K562 (cell line): ENCODE results near the gene GLI1. TPM values are rescaled to one million over a fixed set of nuclear protein-coding genes. Genes with fewer than 3 reads are reported as not detected.

Experiments
- ATAC-seq: fragments of 200-7000 bp; cut with Tn5 transposase; 3 replicates; pipeline ENCODE4 v1.9.1; 2020; ENCODE audit warnings: moderate library complexity
- BruUV-seq: library from RNA; stranded (reverse); fragments of 400-500 nt; replicated peaks from 2 replicates; lab custom pipeline; 2021; lab: Mats Ljungman, UMichigan
- CTCF ChIA-PET: fragments of 300-600 bp; formaldehyde crosslinking; extraction: SDS; loops from one replicate; lab custom pipeline; 2021; ENCODE audit warnings: low intra/inter-chr PET ratio; lab: Yijun Ruan, JAX
- POLR2A ChIA-PET: fragments of 300-600, 350-650 bp; sonication (Branson Sonifier 250); formaldehyde crosslinking; extraction: SDS; loops from one replicate; lab custom pipeline; 2021; ENCODE audit warnings: antibody characterized with exemption, inconsistent platforms; lab: Yijun Ruan, JAX
- DNase-seq, 4 experiments: peaks; one replicate each; pipeline versions ENCODE4 v3.0.0 to v3.0.0-alpha.2; 2011 to 2018; ENCODE audit warnings: low spot score in 3 of 4, mixed read lengths in 3 of 4; ENCODE audit errors: extremely low read depth in 1 of 4
- FAIRE-seq: peaks from 2 replicates; lab custom pipeline; 2011; peaks lifted over from hg19 to GRCh38; lab: Jason Lieb, UNC
- H2AFZ ChIP-seq: 2 replicates; pipeline ENCODE4 v1.6.0; 2011; ENCODE audit warnings: low read depth, low read length, control low read depth, inconsistent platforms
- H3K27ac ChIP-seq: fragments of 200-600 bp; 3 replicates; pipeline ENCODE4 v1.8.0; 2011; ENCODE audit warnings: low read depth, mild to moderate bottlenecking, control low read depth, inconsistent platforms, low read length, moderate library complexity, mixed read lengths; ENCODE audit errors: extremely low read depth
- H3K27me3 ChIP-seq, 2 experiments: fragments of 300-600 bp in 1 of 2; 2 replicates in 1 of 2; 3 replicates in 1 of 2; pipeline versions ENCODE4 v1.6.0 to v1.8.0; 2011; ENCODE audit warnings: inconsistent platforms in 2 of 2, low read length in 2 of 2, mild to moderate bottlenecking in 1 of 2, mixed read lengths in 1 of 2, moderate library complexity in 1 of 2; ENCODE audit not compliant: control insufficient read depth in 2 of 2, insufficient read depth in 2 of 2
- H3K36me3 ChIP-seq: fragments of 300-600 bp; 3 replicates; pipeline ENCODE4 v1.8.0; 2011; ENCODE audit warnings: mild to moderate bottlenecking, low read length, inconsistent platforms; ENCODE audit not compliant: control insufficient read depth, insufficient read depth
- H3K4me1 ChIP-seq, 2 experiments: fragments of 200-600 bp in 1 of 2; replicated peaks in 1 of 2; 2 replicates in 1 of 2; 3 replicates in 1 of 2; pipeline versions ENCODE4 v1.5.1 to v1.8.0; 2011; ENCODE audit warnings: inconsistent platforms in 2 of 2, low read length in 2 of 2, mild to moderate bottlenecking in 1 of 2, mixed read lengths in 1 of 2, moderate library complexity in 1 of 2; ENCODE audit not compliant: control insufficient read depth in 2 of 2, insufficient read depth in 2 of 2
- H3K4me2 ChIP-seq: 2 replicates; pipeline ENCODE4 v1.6.1; 2011; ENCODE audit warnings: low read length, control low read depth, inconsistent platforms, mixed read lengths; ENCODE audit not compliant: insufficient read depth
- H3K4me3 ChIP-seq: fragments of 200-600 bp; sonication (generic), shearing (Covaris generic); 2 replicates; pipeline ENCODE4 v1.5.1; 2016; ENCODE audit warnings: control low read depth, inconsistent platforms
- H3K79me2 ChIP-seq: fragments of 200-600 bp; 3 replicates; pipeline ENCODE4 v1.8.0; 2011; ENCODE audit warnings: low read length, inconsistent platforms; ENCODE audit not compliant: control insufficient read depth, insufficient read depth
- H3K9ac ChIP-seq, 2 experiments: 2 replicates each; pipeline versions ENCODE4 v1.6.0 to v1.6.1; 2011; ENCODE audit warnings: low read depth in 2 of 2, low read length in 2 of 2, control low read depth in 1 of 2, inconsistent platforms in 1 of 2, mild to moderate bottlenecking in 1 of 2, mixed read lengths in 1 of 2; ENCODE audit not compliant: insufficient read depth in 1 of 2
- H3K9me1 ChIP-seq: one replicate; pipeline ENCODE4 v1.6.0; 2011; ENCODE audit warnings: inconsistent platforms, mild to moderate bottlenecking, low read length, moderate library complexity; ENCODE audit not compliant: control insufficient read depth, insufficient read depth
- H3K9me3 ChIP-seq: replicated peaks from 2 replicates; pipeline ENCODE4 v1.5.1; 2011; ENCODE audit warnings: low read depth, low read length, inconsistent platforms; ENCODE audit not compliant: control insufficient read depth, insufficient read depth
- H4K20me1 ChIP-seq: replicated peaks from 2 replicates; pipeline ENCODE4 v1.6.1; 2011; ENCODE audit warnings: low read length, inconsistent platforms, mixed read lengths; ENCODE audit not compliant: control insufficient read depth, insufficient read depth
- ARID2 ChIP-seq: fragments of 450-650 bp; IDR thresholded peaks from 2 replicates; pipeline ENCODE4 v1.6.1; 2017; ENCODE audit warnings: antibody characterized with exemption, mild to moderate bottlenecking
- BRF1 ChIP-seq: IDR thresholded peaks from 3 replicates; pipeline ENCODE4 v1.6.1; 2011; ENCODE audit warnings: borderline replicate concordance, mild to moderate bottlenecking; ENCODE audit not compliant: insufficient read length; ENCODE audit errors: extremely low read depth
- DACH1 ChIP-seq: fragments of 450-650 bp; IDR thresholded peaks from 2 replicates; pipeline ENCODE4 v1.6.1; 2018; ENCODE audit not compliant: partially characterized antibody
- DDX20 ChIP-seq: fragments of 450-650 bp; IDR thresholded peaks from 2 replicates; pipeline ENCODE4 v1.6.1; 2016; ENCODE audit warnings: missing genetic modification characterization, low read depth, mild to moderate bottlenecking, missing compliant biosample characterization, moderate library complexity
- ELF2 ChIP-seq: fragments of 250-450 bp; sonication (Bioruptor Pico); IDR thresholded peaks from 2 replicates; pipeline ENCODE4 v1.5.0; 2021; ENCODE audit warnings: mild to moderate bottlenecking
- KDM1A ChIP-seq, 2 experiments: fragments of 450-650 bp; IDR thresholded peaks; 2 replicates each; pipeline ENCODE4 v1.6.1; 2016; ENCODE audit warnings: mild to moderate bottlenecking in 2 of 2
- LCOR ChIP-seq: sonication (generic); formaldehyde crosslinking; IDR thresholded peaks from 2 replicates; pipeline ENCODE4 v1.8.0; 2022; ENCODE audit warnings: mild to moderate bottlenecking, missing genetic modification reagents
- RBFOX2 ChIP-seq: fragments of 200-400 bp; formaldehyde crosslinking; IDR thresholded peaks from 2 replicates; pipeline ENCODE4 v1.6.1; 2017; ENCODE audit warnings: low read depth, mild to moderate bottlenecking, low read length, moderate library complexity
- RBM25 ChIP-seq: fragments of 200-400 bp; formaldehyde crosslinking; IDR thresholded peaks from 2 replicates; pipeline ENCODE4 v1.6.1; 2018; ENCODE audit warnings: low read length, low read depth, moderate library complexity; ENCODE audit not compliant: severe bottlenecking
- TAF9B ChIP-seq: fragments of 450-650 bp; IDR thresholded peaks from 2 replicates; pipeline ENCODE4 v1.6.1; 2018; ENCODE audit warnings: mild to moderate bottlenecking; ENCODE audit not compliant: partially characterized antibody
- ZNF121 ChIP-seq: sonication (generic); formaldehyde crosslinking; conservative IDR thresholded peaks from 2 replicates; pipeline ENCODE4 v1.8.0; 2022; ENCODE audit warnings: missing genetic modification reagents
- ZNF639 ChIP-seq, 2 experiments: fragments of 200-800 bp in 1 of 2; sonication (Bioruptor generic) in 1 of 2; sonication (generic) in 1 of 2; formaldehyde crosslinking in 1 of 2; IDR thresholded peaks in 1 of 2; conservative IDR thresholded peaks in 1 of 2; 2 replicates each; pipeline versions ENCODE4 v1.5.0 to v1.6.1; 2016 to 2020; ENCODE audit warnings: missing compliant biosample characterization in 1 of 2, missing genetic modification characterization in 1 of 2, missing genetic modification reagents in 1 of 2
- ZNF717 ChIP-seq: fragments of 250-450 bp; sonication (Bioruptor Pico); IDR thresholded peaks from 2 replicates; pipeline ENCODE4 v1.5.0; 2021
- WGBS: fragments of 100-300 bp; shearing (Covaris generic); methylation state at CpG from one replicate; pipeline ENCODE4 v1.1.6; 2016; ENCODE audit warnings: low coverage, mixed read lengths; ENCODE audit not compliant: insufficient coverage; ENCODE audit errors: missing lambda C conversion rate; 5-methylcytosine and 5-hydroxymethylcytosine counted together
- in situ Hi-C: fragments of 300-500 bp; cut with MboI; formaldehyde crosslinking; loops from 4 replicates; pipeline ENCODE4 v1.15.0; 2018; ENCODE audit warnings: inconsistent platforms, mixed read lengths
- intact Hi-C: fragments of 100-400 bp; cut with micrococcal nuclease; formaldehyde crosslinking; loops from 2 replicates; pipeline ENCODE4 v1.14.2; 2022
- polyA plus RNA-seq, 8 experiments: library from polyadenylated mRNA; depleted of rRNA in 4 of 8; stranded (reverse) in 5 of 8; unstranded in 3 of 8; fragments of >200 nt; fragmentation: Nextera tagmentation in 2 of 8; fragmentation: Illumina TruSeq in 1 of 8; extraction: Ambion mirVana in 2 of 8; extraction: Trizol in 1 of 8; gene quantifications; 2 replicates each; pipeline versions ENCODE4 v1.2.1 to v1.2.3, GENCODE V29; 2011 to 2014; ENCODE audit warnings: inconsistent platforms in 1 of 8, missing spikeins in 1 of 8
- total RNA-seq, 7 experiments: library from RNA; depleted of rRNA in 6 of 7; stranded (reverse); fragments of >200 nt in 6 of 7; fragmentation: Illumina TruSeq in 2 of 7; extraction: Trizol in 2 of 7; gene quantifications; 2 replicates each; pipeline versions ENCODE4 v1.2.1 to v1.2.3, GENCODE V29; 2011 to 2021; ENCODE audit warnings: low replicate concordance in 1 of 7
- TF ChIP-seq, protein P1 (sequence below): fragments of 250-450 bp; sonication (Bioruptor Pico); IDR thresholded peaks from 2 replicates; pipeline ENCODE4 v1.5.0; 2021

GLI1 gene
- total and polyA plus RNA-seq, 9 of the 15 experiments (the other 6 are each of a cell fraction or from before 2014, with no cell fraction given), result 0.24 to 3.7 (median 0.61) TPM

GRCh38 chr12:57428965-57429364 is 30.6 kb upstream of the GLI1 start:
- no peak for FAIRE-seq
- ChIA-PET CTCF (no interaction called here), POLR2A (interaction anchor here (0.6 to 3.1 kb wide), 4 partner anchors 10 to 288 kb away, joined by 3 to 9 read pairs (median 3); no protein-coding TSS in a partner anchor)
- in situ Hi-C loops, result no loop called here
- Histone ChIP-seq H2AFZ (no peak overlapping the region), H3K9ac (peak overlapping the region; percentile 59 to 93), H4K20me1 (no peaks in the 10 kb centered on the region), H3K4me2 (peak overlapping the region; percentile 94; the same call in 1 of the 2 replicates), H3K4me1 (peaks cover 11 to 12% of the 10 kb centered on the region in 2 experiments; a peak in 2 of 5 replicates), H3K36me3 (no peaks in the 10 kb centered on the region), H3K27ac (peak overlapping the region; percentile 98; the same call in 2 of the 3 replicates), H3K79me2 (peaks cover 32% of the 10 kb centered on the region), H3K9me3 (no peaks in the 10 kb centered on the region), H3K4me3 (peak overlapping the region; percentile 59; the same call in 1 of the 2 replicates), H3K27me3 (no peaks in the 10 kb centered on the region), H3K9me1 (no peaks in the 10 kb centered on the region)
- ATAC-seq, result no peak
- intact Hi-C loops, result no loop called here
- 0 out of 2 replicates have a peak, but pooled peaks have one; percentile 3 for TF ChIP-seq RBFOX2
- TF ChIP-seq BRF1, result no peak
- peak; percentile 97 for TF ChIP-seq ZNF121
- TF ChIP-seq, protein P1, sequence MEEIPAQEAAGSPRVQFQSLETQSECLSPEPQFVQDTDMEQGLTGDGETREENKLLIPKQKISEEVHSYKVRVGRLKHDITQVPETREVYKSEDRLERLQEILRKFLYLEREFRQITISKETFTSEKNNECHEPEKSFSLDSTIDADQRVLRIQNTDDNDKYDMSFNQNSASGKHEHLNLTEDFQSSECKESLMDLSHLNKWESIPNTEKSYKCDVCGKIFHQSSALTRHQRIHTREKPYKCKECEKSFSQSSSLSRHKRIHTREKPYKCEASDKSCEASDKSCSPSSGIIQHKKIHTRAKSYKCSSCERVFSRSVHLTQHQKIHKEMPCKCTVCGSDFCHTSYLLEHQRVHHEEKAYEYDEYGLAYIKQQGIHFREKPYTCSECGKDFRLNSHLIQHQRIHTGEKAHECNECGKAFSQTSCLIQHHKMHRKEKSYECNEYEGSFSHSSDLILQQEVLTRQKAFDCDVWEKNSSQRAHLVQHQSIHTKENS (CRISPR knock-in tag), result no peak
- no peak for TF ChIP-seq LCOR (CRISPR knock-in tag)
- TF ChIP-seq RBM25, result peak; percentile 70
- no peak for TF ChIP-seq DDX20 (tag)
- TF ChIP-seq KDM1A (IDR thresholded peaks at IDR 0.05), result peak; percentile 35 to 39; a peak in 3 of 4 replicates
- no peak for TF ChIP-seq DACH1
- TF ChIP-seq TAF9B, result no peak
- TF ChIP-seq ELF2 (CRISPR knock-in tag), result no peak
- no peak for TF ChIP-seq ZNF717 (CRISPR knock-in tag)
- TF ChIP-seq ZNF639 (CRISPR knock-in tag; conservative IDR thresholded peaks at IDR 0.05 in 1 of 2, IDR thresholded peaks at IDR 0.05 in 1 of 2), result no peak
- no peak for TF ChIP-seq ARID2
- 91% methylated on average over 5 of the region's 6 CpGs for WGBS
- no peak for DNase-seq
- BruUV-seq, result no TSS peak
